SW 1271 (cell line): ENCODE results near the gene RPUSD1.
"Not testable (repeated sequence)": the region's sequence is repeated elsewhere in the genome, so short reads cannot be mapped to it uniquely, and the experiment has no call there.

Experiments used
- DNase-seq, 2 experiments: peaks; one replicate each; lab custom pipeline; 2025; lab: John Stamatoyannopoulos, UW

RPUSD1 gene

DNA sequence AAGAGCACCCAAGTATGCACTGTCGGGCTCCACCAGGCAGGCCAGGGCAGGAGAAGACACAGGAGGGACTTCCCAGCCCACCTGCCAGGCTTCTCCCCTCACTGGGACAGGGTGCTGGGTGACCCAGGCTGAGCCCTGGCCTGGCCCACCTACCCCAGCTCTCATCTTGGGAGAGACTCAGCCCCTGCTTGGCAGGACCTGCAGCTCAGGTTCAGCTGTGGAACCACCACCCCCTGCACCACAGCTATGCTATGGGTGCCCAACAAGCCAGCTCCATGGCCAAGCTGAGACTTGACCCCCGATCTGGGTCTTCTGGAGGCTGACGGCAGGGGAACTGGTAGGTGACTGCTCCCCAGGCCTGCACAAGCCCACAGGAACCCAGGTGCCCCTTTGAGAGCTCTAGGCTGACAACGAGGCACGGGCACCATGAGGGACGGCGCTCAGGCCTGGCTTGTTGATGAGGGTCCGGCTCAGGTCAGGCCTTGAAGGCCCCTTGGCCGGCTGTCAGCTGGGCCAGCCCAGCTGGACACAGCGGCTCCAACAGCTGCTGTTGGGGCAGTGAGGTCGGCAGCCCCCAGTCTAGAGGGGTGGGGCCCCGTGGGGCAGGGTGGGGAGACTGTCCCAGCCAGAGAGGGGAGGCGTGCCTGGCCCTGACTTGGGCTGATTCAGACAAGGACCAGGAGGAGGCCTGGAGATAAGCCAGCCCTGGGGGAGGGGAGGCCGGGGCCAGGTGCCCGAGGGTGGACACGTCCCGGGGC lies 4.6 kb downstream of the RPUSD1 start:
- no peak for DNase-seq

DNA sequence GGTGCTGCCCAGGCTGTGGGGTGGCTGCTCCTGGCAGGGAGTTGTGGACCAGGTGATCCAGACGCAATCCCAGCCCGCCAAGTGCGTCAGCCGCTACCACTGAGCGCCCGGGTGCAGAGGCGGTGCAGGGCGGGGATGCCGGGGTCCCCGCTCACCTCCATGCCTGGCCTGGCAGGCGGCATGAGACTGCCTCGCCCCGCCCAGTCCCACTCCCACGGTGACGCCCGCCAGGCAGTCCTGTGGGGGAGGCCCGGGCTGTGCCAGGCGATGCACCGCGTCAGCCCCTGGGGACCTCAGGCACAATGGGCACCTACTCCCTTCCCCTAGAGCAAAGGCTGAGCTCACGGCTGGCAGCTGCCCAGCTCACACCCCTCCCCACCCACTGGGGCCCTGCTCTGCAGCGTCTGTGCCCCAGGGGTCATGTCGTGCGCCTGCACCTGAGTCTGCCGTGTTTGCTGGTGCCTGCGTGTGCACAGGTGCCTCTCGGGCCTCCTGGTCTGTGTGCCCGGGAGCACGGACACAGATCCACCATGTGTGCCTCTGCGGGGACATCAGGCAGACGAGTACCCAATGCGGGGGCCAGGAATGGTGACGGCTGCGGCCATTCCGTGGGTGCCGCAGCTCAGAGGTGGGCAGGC lies 5.3 kb downstream of the RPUSD1 start:
- DNase-seq: no peak

DNA sequence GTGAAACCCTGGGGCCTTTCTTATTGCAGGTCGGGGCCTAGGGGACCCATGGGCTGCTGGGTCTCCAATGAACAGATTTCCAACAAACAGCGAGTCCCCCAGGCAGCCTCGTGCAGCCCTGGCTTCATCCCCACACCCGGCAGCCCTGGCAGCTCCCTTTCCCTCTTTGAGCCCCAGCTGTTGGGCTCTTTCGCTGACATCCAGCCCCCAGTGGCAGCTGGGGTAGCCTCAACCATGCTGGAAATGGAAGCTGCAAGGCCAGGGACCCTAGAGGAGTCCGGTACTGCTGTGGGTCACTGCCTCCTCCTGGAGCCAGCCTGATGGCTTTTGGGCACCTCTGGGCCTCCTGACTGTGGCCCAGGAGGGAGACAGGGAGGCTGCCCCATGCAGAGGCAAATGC lies 5.9 kb downstream of the RPUSD1 start:
- DNase-seq: no peak

DNA sequence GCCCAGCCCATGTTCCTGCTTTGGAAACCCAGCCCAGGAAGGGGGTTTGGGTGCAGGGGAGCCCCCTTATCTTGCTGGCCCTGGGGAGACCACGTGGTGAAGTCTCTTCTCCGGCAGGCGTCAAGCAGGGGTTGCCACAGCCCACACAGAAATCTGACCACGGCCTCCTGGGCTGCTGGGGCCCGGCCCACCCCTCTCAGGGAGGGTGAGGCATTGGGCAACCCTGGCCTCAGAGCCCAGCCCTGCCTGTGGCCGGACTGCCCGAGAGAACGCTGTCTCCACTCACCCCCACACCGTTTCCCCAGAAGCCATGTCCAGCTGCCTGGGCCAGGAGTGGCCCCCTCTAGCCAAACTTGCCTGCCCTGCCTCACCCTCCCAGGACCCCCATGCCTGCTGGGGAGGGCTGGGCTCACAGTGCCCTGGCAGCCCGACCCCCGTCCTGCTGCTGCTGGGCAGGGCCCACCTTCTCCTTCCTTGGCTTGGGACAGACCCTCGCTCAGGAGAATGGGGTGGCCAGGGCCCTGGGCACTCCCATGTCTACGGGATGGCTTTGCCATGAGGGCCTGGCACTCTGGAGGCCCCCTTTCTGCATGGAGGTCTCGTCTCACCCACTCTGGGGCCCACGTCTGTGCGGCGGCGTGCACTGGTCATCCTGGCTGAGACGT lies 6.7 kb downstream of the RPUSD1 start:
- DNase-seq: no peak

DNA sequence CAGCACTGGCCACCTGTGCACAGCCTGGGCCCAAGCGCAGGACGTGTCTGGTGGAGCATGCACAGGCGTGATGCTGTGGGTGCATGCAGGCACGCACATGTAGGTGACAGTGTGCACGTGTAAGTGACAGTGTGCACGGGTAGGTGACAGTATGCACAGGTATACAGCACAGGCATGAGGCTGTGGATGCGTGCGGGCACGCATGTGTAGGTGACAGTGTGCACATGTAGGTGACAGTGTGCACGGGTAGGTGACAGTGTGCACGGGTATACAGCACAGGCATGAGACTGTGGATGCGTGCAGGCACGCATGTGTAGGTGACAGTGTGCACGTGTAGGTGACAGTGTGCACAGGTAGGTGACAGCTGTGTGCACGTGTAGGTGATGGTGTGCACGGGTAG lies 7.9 kb downstream of the RPUSD1 start:
- DNase-seq: no peak

DNA sequence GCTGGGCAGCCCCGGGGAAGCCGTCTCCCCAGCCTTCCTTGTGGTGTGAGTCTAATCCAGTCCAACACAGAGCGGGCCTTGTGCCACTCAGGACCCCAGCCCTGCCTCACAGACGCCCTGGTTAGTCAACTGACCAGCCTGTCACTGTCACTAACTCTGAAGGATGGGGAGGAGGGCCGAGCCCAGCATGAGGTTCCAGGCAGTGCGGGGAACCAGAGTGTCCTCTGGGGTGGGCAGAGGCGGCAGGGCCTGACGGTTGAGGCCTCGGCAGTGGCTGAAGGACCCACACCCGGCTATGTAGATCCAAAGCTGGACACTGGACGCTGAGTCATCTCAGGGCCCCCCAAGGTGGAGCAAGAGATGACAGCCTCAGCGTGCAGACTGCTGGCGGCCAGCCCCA lies 8.6 kb downstream of the RPUSD1 start:
- DNase-seq: no peak

DNA sequence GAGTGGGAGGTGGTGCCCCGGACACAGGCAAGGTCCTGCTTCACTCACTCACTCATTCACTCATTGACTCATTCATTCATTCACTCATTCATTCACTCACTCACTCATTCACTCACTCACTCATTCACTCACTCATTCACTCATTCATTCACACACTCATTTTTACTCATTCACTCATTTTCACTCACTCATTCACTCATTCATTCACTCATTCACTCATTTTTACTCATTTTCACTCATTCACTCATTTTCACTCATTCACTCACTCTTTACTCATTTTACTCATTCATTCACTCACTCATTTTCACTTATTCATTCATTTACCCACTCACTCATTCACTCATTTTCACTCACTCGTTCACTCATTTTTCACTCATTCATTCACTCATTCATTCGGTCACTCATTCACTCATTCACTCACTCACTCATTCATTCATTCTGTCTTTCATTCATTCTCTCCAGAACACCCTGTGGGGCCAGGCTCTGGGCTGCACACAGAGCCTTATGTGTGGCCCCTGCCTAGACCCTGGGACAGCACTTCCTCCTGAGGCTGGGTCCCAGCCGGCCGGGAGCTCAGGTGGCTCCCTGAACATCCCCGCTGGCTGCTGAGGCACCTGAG lies 9.2 kb downstream of the RPUSD1 start:
- no peak for DNase-seq

DNA sequence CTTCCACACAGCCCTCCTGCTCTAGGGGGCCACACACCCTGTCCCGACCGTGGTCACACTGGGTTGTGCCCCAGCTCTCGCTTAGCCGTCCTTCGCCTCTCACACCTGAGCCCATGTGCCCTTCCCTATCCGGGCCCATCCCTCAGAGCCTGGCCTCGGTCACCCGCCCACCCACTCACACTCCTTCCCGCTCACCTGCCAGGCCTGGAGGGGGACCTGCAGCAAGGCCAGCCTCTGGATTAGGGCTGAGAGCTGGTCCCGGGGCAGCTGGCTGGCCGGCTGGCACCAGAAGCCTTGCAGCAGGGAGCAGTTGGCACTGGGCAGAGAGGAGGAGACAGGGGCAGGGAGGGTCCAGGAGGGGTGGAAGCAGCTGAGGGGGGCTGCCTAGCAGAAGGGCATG lies 9.7 kb downstream of the RPUSD1 start:
- no peak for DNase-seq

DNA sequence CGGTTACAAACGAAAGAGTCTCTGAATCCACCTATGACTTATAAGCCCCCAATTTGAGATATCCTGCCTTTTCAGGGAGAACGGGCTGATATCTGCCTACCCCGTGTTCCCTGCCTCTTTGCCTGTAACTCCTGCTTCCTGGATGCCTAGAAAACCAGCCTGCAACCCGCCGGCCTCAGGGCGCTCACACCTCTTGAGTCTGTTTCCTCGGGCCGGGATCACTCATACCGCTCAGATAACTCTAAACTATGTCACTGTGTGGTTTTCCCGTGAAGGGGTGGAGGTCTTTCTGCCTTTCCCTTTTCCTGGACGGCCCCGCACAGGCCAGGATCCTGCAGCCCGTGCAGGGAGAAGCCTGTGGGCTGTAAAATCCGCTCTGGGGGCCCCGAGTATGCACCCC lies 10.4 kb downstream of the RPUSD1 start:
- DNase-seq: no peak

DNA sequence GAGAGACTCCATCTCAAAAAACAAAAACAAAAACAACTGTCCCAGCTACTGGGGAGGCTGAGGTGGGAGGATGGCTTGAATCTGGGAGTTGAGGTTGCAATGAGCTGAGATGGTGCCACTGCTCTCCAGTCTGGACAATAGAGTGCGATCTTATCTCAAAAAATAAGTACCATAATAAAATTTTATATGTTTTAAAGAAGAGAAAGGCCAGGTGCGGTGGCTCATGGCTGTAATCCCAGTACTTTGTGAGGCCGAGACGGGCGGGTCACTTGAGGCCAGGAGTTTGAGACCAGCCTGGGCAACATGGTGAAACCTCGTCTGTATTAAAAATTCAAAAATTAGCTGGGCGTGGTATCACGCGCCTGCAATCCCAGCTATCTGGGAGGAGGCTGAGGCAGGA lies 11.4 kb downstream of the RPUSD1 start:
- DNase-seq: no peak

DNA sequence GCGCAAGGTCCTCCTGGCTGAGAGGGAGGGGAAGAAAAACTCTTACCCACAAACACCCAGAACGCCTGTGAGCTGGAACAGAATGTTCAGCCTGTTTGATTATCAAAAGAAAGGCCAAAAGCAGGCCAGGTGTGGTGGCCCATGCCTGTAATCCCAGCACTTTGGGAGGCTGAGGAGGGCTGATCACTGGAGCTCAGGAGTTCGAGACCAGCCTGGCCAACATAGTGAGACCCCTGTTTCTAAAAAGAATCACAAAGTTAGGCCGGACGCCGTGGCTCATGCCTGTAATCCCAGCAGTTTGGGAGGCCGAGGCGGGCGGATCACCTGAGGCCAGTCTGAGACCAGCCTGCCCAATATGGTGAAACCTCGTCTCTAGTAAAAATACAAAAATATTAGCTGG lies 11.9 kb downstream of the RPUSD1 start:
- DNase-seq: not testable (repeated sequence)

DNA sequence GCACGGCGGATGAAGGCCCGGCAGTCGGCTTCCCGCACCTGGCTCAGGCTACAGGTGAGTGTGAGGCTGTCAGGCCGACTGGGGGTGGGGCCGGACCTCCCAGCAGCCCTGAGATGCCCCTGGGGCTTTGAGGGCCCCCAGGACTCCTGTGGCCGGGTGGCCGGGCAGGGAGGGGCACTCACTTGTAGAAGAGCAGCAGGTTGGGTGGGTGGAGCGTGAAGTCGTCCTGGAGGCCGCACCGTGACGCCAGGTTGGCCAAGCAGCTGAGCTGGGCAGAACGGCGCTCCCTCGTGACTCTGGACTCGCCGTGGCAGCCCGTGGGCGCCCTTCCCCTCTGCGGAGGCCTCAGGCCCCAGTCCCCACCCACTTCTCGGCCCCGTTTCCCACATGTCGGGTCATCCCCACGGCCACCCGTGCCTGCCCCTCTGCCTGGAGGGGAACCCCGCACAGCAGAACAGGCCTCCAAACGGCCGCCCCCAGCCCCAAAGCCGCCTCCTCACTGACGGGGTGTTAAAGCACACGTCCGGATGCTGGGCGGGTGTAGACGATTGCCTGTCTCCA lies 12.9 kb downstream of the RPUSD1 start:
- DNase-seq: no peak

DNA sequence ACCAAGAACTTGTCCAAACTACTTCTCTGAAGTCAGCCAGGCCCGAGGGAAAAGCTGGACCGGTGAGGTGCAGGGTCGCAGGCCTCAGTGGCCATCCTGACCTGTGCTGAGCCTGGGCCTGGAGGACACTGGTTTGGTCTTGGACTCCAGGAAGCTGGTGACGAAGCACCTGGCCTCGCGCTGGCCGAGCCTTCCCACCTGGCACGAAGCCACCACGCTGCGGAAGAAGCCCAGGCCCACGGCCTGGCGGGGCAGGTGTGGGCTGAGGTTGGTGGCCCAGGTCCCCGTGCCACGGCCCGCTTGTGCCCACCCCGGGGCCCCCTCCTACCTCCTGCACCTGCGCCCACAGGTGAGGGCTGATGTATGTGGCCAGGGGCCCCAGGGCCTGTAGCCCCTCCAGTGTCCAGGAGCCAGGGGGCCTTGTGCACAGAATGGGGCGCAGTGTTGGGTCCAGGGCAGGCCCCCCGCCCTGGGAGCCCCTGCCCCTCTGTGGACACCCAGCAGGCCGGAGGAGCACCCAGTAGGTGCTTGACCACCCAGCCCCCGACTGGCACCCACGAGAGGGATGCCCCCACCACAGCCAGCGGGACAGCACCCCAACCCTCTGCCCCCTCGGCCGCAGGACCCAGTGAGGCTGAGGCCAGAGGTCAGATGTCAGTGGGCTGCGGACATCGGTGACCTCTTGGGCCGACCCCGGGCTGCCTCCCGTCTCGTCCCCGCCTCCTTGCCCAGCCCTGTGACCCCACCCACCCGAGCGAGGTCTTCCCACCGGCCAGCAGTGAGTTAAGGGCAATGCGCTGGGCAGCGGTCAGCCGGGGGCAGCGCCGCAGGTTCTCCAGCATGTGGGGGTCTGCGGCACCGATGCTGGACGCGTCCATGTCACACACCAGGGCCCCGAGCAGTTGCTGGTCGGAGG lies 13.8 kb downstream of the RPUSD1 start:
- no peak for DNase-seq

DNA sequence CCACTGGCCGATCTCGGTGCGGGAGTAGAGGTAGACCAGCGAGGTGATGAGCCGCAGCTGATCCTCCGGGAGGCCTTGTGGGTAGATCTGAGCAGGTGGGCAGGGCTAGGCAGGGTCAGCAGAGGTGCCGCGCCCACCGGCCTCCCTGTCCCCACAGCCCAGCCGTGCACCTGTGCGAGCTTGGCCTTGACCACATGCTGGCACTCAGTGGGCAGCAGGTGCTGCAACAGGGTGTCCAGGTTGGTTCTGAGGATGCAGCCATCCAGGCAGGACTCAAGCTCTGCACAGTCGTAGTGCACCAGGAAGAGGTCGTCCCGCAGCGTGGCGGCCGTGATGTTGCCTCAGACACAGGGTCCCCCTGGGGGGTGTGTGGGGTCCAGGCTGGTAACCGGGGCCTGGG lies 15.2 kb downstream of the RPUSD1 start:
- no peak for DNase-seq

DNA sequence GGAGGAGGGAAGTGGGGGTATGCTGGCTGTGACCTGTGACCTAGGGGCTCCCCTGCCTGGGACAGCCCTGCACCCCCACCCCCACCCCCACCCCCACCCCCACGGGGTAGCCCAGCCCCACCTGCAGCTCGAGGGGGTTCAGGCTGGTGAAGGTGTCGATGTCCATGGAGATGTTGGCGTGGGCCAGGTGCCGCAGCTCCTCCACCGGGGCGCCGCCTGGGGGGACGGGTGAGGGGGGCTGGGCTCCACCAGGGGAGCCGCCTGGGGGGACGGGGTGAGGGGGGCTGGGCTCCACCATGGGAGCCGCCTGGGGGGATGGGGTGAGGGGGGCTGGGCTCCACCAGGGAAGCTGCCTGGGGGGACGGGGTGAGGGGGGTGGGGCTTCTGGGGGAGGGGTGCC lies 17.8 kb downstream of the RPUSD1 start:
- no peak for DNase-seq

DNA sequence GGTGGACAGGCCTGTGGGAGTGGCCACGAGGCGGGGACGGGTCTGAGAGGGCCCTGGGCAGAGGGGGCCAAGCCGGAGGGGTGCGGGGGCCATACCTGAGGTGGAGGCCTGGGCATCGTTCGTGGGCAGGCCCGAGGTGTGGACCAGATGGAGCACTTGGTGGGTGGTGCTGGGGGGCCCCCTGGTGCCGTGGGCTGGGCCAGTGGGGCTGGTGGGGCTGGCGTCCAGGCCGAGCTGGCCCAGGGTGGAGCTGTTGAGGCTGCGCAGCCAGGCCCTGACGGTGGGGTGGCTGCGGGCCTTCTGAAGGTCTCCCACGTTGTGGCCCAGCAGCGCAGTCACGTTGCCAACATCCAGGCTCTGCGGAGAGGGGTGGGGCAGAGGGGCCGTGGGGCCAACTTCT lies 18.2 kb downstream of the RPUSD1 start:
- no peak for DNase-seq

DNA sequence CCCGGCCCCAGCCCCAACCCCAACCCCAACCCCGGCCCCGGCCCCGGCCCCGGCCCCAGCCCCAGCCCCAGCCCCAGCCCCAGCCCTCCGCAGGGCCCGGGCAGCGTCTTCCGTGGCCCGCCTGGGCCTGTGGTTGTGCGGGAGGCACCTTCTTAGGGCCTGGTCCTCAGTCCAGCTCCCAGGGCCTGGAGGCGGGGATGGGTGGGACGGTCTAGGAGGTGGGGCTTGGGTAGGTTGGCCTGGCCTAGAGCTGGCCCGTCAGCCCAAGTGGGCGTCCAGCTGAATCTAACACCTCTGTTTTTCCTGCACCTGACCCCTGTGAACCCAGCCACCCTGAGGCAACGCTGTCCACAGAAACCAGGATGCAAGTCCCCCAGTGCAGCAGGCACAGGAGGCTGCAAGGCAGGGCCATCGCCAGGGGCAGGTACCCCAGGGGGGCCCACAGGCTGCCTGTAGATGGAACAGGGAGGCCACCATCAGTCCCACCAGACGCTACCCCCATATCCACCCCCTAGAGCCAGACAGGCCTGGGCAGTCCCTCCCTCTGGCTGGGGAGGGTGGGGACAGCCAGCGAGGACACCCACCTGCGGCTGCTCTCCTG lies 18.9 kb downstream of the RPUSD1 start:
- DNase-seq: no peak

DNA sequence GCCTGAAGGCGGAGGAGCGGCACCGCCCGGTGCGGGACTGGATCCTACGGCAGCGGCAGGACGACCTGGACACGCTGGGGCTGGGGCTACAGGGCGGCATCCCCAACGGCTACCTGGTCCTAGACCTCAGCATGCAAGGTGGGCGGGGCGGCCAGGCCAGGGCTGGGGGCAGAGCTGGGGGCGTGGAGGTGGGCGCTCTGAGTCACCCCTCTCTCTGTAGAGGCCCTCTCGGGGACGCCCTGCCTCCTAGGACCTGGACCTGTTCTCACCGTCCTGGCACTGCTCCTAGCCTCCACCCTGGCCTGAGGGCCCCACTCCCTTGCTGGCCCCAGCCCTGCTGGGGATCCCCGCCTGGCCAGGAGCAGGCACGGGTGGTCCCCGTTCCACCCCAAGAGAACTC lies 19.8 kb downstream of the RPUSD1 start:
- DNase-seq: no peak

DNA sequence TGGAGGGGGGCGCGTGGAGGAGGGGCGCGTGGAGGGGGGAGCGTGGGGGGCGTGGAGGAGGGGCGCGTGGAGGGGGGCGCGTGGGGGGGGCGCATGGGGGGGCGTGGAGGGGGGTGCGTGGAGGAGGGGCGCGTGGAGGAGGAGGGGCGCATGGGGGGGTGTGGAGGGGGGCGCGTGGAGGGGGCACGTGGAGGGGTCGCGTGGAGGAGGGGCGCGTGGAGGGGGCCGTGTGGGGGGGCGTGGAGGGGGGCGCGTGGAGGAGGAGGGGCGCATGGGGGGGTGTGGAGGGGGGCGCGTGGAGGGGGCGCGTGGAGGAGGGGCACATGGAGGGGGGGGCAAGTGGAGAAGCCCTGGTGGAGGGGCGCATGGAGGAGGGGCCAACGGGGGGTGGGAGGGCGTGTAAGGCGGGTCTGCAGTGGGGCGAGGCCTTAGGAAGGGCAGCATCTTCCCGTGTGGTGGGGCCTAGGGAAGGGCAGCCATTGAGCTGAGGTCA lies 20.4 kb downstream of the RPUSD1 start:
- no peak for DNase-seq

DNA sequence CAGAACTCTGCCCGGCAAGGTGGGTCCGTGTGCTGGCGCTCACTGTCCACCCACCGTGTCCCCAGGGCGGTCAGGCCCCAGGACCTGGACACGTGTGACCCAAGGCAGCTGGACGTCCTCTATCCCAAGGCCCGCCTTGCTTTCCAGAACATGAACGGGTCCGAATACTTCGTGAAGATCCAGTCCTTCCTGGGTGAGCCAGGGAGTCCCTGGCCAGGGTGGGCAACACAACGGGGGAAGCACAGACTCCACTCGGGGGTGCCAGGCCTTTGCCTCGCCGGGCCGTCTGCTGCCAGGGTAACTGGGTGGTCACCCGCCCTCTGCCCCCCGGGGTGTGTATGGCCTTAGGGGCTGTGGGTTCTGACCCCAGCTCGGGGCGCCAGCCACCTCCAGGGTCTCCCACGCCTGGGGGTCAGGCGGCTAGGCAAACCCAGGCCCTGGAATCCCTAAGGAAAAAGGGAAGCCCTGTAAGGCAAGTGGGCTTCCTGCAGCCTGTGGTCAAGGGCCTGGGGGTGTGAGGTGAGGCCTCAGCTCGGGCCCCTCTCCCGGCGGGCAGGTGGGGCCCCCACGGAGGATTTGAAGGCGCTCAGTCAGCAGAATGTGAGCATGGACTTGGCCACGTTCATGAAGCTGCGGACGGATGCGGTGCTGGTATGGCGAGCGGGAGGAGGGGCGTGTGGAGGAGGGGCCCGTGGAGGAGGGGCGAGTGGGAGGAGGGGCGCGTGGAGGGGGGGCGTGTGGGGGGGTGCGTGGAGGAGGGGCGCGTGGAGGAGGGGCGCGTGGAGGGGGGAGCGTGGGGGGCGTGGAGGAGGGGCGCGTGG lies 21.2 kb downstream of the RPUSD1 start:
- DNase-seq: no peak
